Hematopoietic multipotent progenitor cell treated with erythropoietin and hydrocortisone succinate and interleukin-3 and kit ligand, for 15 days (in vitro differentiated cells): ENCODE measurements around the gene FKBP2.
A peak's percentile ranks its signal among the peaks of the same experiment; 100 is the strongest.

Experiments used
- DNase-seq: peaks from one replicate; pipeline ENCODE4 v3.0.0-alpha.2; 2015; ENCODE audit warnings: low spot score

FKBP2 gene

GRCh38 chr11:64249563-64250414 is 8.9 kb downstream of the FKBP2 start:
- DNase-seq, result no peak

DNA sequence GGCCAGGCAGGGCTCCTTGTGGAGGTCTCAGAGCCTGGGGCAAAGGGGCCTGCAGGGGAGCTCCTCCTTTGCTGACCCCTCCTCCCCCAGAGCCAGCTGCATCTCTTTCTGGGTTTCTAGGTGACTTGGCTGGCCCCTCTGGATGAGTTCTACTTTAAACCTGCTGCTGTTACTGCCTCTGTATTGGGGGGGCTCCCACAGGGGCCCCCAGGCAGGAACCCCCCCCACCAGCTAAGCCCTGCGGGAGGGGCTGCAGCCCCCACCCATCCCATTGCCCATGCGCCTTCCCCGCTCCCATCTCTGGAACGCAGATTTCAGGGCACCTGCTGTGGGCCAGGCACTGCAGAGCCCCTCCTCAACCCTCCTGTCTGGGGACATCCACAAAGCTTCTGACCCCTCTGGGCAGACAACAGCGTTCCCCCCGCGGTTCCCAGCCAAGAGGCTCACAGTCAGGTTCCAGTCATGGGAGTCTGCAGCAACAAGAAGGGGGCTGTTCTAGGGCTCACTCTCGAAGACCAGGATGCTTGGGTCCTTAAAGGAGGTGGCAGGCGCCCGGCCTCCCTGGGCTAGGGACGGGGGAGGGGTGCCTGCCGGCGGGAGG is 9.6 kb downstream of the FKBP2 start:
- DNase-seq, result no peak

DNA sequence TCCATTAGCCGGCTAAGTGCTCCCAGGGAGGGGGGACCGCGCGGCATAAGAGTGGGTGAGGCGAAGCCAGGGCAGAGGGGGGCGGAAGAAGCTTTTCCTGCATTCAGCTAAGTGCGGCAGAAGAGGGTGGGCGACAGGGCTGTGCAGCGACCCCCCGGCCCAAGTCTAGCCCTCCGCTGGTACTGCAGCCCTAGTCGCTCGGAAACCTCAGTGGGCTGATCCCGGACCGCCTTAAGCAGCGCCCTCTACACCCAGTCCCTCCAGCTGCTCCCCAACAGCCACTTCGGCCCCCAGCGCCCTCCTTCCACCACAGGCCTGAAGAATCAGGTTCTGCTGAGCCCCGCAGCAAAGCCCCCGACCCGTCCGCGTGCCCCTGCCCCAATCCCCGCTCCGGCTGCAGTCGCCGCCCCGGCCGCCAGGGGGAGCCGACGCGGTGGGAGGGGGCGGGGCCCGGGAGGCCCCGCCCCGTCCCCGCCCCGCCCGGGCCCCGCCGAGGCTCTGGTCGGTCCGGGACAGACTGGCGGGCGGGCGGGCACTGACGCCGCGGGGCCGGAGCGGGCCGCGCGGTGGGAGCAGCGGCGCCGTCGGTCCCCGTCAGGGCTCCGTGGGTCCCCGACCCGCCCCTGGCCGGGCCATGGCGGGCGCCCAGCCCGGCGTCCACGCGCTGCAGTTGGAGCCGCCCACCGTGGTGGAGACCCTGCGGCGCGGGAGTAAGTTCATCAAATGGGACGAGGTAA is 10.3 kb downstream of the FKBP2 start, which contains the start of gene PLCB3:
PLCB3 (plus strand) TSS at position 515 of the 737 bp plus-strand sequence; CDS start at position 635, 120 bp downstream.
- peak; percentile 66 for DNase-seq

- DNase-seq, result no peak
Measured at GRCh38 chr11:64251753-64252002, 10.8 kb downstream of the FKBP2 start.

DNA sequence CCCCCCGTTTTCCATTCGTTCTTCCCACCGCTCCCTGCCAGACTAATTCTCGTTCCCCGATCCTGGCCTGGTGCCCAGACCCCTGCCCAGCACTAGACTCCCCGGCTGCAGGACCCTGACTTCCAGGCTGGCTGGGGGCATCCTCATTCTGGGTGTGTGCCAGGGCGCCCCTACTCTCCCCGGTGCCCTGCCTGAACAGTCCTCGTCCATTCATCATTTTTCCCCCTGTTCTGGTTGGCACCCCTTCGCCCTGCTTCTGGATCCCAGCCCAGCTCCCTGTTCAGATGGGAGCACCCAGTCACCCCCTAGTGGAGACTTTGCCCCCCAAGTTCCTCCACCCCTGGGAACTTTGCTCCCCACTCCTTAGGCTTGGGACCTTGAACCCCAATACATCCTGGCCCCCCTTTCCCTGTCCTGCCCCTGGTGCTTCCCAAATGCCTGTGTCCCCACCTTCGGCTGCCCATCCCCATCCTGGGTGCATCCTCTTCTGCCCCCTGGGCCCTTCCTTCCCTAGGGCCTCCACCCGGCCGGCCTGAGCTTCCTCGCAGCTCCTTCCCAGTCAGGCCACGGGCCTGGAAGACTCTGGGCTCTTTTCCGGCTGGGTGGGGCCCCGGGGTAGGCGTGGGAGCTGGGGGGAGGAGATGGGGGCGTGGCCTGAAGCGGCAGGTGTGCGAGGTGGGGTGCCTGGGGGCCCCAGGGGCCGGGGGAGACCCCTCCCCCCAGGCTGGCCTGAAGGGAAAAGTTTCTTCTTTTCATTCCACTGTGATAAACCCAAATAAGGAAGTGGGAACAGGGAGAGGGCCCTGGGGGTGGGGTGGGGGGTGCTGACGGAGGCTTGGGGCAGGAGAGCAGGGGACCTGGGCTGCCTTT is 11.3 kb downstream of the FKBP2 start:
- DNase-seq, result peak; percentile 63

DNA sequence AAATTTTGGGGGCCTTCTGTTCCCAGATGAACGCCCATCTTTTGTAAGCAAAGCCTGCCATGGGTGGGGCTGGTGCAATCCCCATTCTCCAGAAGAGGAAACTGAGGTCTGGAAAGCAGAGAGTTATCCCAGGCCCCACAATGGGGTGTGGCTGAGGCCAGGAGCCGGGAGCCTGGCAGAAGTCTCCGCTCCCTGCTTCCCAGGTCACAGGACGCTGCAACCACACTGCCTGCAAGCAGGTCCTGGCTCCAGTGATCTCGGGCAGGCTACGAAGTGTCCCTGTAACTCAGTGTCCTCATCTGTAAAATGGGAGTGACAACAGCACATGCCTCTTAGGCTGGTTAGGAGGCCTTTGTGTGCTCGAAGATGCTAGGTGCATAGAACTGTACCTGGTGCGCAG is 12.1 kb downstream of the FKBP2 start:
- DNase-seq, result no peak

DNA sequence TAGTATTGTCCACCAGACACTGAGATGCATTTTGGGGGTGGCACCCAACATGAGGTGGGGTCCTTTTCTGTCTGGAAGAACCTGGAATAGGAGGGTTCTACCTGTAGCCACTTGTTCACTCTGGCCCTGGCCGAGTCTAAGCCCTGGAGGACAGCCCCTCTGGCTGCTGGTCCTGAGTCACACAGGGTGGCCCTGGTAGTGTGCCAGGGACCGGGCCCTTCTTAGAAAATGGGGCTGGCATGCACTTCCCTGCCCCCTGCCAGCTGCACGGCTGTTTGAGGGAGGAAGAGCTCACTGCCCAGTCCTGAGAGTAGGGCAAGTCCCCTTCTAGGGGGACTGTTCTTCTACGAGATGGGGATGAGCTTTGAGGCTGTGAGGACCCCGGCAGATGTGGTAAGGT is 12.6 kb downstream of the FKBP2 start:
- DNase-seq, result peak; percentile 71

DNA sequence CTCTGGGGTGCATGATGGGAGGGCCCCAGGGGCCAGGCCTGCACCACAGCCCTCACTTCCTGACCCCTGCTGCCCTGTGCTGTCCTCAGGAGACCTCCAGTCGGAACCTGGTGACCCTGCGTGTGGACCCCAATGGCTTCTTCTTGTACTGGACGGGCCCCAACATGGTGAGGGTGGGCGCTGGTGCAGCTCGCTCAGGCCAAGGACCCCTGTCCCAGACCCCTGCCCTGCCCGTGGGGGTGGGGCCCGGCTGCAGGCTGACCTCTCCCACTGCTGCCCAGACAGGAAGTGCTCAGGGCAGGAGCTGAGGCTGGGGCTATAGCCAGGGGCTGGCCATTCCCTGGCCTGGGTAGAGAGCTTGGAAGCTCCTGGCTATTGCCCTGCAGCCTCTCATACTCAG is 13.4 kb downstream of the FKBP2 start:
- no peak for DNase-seq

DNA sequence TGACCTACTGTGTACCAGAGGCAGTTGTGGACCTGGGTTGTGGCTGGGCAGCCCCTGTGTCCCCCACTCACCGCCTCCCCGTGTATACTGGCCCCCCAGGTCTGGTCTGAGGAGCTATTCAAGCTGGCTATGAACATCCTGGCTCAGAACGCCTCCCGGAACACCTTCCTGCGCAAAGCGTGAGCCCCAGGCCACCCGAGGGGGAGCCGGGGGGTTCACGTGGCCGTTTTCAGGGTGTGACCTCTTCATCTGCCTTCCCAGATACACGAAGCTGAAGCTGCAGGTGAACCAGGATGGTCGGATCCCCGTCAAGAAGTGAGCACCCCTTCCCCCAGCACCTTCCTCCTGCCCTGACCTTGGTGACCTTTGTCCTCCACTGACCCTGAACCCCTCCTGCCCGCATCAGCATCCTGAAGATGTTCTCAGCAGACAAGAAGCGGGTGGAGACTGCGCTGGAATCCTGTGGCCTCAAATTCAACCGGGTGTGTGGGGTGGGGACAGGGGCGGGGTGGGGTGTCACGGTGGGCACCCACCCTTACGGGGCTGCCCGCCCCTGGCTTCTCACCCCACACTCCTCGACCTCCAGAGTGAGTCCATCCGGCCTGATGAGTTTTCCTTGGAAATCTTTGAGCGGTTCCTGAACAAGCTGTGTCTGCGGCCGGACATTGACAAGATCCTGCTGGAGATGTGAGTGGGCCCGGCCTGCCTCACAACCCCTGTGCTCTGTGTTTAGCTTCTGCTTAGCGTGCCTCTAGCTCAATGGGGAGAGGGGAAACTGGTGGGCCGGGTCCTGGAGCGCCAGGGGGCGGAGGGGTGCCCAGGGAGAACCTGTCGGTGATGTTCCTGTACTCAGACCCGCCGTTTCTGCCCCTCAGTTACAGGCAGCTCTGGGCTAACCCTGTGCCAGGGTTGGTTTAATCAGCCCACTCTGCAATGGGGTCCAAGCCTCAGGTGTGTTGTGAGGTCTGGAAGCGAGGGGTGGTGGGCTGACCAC is 14.5 kb downstream of the FKBP2 start:
- DNase-seq, result no peak

DNA sequence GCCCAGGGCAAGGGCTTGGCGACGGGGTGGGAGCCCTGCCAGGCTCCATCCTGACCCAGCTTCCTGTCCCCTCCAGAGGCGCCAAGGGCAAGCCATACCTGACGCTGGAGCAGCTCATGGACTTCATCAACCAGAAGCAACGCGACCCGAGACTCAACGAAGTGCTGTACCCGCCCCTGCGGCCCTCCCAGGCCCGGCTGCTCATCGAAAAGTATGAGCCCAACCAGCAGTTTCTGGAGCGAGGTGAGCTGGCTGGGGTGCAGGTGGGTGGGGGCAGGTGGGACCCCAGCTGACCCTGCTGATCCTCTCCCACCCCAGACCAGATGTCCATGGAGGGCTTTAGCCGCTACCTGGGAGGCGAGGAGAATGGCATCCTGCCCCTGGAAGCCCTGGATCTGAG is 15.4 kb downstream of the FKBP2 start:
- DNase-seq, result no peak

DNA sequence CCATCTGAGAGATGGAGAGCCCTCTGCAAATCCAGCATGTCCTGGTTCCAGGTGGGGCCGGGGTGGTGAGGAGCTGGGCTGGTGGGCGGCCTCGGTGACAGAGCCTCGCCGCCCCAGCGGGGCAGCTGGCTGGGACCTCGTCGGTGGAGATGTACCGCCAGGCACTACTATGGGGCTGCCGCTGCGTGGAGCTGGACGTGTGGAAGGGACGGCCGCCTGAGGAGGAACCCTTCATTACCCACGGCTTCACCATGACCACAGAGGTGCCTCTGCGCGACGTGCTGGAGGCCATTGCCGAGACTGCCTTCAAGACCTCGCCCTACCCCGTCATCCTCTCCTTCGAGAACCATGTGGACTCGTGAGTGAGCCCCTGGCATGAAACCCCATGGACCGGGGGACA is 17.5 kb downstream of the FKBP2 start:
- no peak for DNase-seq

GRCh38 chr11:64258946-64259532 is 18.1 kb downstream of the FKBP2 start:
- DNase-seq, result no peak

DNA sequence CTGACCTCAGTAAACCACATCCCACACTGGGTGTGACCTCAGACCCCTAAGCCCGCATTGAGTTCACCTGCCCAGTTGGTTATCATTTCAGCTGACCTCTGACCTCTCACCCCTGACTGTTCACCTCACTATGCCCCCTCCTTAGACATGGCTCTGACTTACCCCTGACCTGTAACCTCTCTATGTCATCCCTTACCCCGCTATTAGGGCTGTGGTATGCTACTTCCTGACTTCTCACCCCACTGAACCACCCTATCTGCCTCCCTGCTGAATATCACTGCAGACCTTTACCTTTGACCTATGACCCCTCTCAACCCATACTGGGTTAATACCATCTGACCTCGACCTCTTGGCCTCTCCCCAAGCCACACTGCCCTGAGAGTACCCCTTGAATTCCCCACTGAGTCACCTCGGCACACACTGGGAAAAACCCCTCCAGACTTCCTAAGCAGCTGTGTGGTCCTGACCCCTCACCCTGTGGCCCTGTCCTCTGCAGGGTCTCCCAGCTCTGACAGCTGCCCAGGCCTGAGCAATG is 18.7 kb downstream of the FKBP2 start:
- no peak for DNase-seq

- DNase-seq, result no peak
Measured at GRCh38 chr11:64260147-64260708, 19.3 kb downstream of the FKBP2 start.

- DNase-seq, result no peak
Measured at GRCh38 chr11:64261556-64262080, 20.7 kb downstream of the FKBP2 start.

GRCh38 chr11:64262271-64263002 is 21.5 kb downstream of the FKBP2 start:
- DNase-seq, result no peak

- DNase-seq, result no peak
Measured at GRCh38 chr11:64263021-64263946, 22.4 kb downstream of the FKBP2 start.

DNA sequence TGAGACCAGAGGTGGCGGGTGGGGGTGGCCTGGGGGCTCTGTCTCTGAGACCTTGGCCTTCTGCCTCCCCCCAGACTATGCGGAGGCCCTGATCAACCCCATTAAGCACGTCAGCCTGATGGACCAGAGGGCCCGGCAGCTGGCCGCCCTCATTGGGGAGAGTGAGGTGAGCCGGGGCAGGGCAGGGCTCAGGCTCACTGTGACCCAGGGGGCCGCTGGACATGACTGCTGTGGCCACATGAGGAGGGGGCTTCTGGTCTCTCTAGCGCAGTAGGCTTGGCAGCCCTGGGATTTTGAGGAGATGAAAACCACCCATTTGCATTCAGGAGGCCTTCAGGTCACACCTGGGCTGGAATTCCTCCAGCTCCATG is 23.0 kb downstream of the FKBP2 start:
- DNase-seq, result no peak
